Sigmoid colon (tissue), 4 donors: ENCODE measurements around the gene TSPAN9.

Experiments used
- EP300 ChIP-seq, 4 donors: sonication (generic); formaldehyde crosslinking; IDR thresholded peaks; one replicate each; pipeline ENCODE4 v1.6.1; 2017; ENCODE audit warnings: antibody characterized with exemption in 4 of 4
- TF ChIP-seq, protein P1 (sequence below), 4 experiments: fragments of 450-650 bp in 3 of 4; fragments of 200-600 bp in 1 of 4; IDR thresholded peaks; one replicate each; pipeline ENCODE4 v1.5.1; 2016 to 2019; ENCODE audit warnings: antibody characterized with exemption in 4 of 4, mild to moderate bottlenecking in 3 of 4, moderate library complexity in 2 of 4

GRCh38 chr12:3271146-3271545 is 194.0 kb downstream of the TSPAN9 start:
- TF ChIP-seq, protein P1, sequence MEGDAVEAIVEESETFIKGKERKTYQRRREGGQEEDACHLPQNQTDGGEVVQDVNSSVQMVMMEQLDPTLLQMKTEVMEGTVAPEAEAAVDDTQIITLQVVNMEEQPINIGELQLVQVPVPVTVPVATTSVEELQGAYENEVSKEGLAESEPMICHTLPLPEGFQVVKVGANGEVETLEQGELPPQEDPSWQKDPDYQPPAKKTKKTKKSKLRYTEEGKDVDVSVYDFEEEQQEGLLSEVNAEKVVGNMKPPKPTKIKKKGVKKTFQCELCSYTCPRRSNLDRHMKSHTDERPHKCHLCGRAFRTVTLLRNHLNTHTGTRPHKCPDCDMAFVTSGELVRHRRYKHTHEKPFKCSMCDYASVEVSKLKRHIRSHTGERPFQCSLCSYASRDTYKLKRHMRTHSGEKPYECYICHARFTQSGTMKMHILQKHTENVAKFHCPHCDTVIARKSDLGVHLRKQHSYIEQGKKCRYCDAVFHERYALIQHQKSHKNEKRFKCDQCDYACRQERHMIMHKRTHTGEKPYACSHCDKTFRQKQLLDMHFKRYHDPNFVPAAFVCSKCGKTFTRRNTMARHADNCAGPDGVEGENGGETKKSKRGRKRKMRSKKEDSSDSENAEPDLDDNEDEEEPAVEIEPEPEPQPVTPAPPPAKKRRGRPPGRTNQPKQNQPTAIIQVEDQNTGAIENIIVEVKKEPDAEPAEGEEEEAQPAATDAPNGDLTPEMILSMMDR (IDR thresholded peaks at IDR 0.05), result no peak
- no peak for TF ChIP-seq EP300 (IDR thresholded peaks at IDR 0.05)
